Activated T-cell treated with anti-CD3 and anti-CD28 coated beads, Interleukin-2, amount 50 U/mL, for 72 hours (primary cell): ENCODE data around the gene NPBWR2. TPM values are rescaled to one million over a fixed set of nuclear protein-coding genes. Genes with fewer than 3 reads are reported as not detected.

Source experiments
- ATAC-seq, 2 donors: fragments of 150-1000 bp; cut with Tn5 transposase; replicated peaks in 1 of 2; 2 replicates each; pipeline ENCODE4 v1.10.0; 2021; ENCODE audit warnings: moderate library complexity in 2 of 2, mild to moderate bottlenecking in 1 of 2
- DNase-seq, 2 donors: peaks; one replicate each; pipeline ENCODE4 v3.0.0; 2021 to 2022; ENCODE audit warnings: mixed read lengths in 1 of 2
- H3K27ac Mint-ChIP-seq: one replicate; pipeline ENCODE4 v1.8.0; 2022; ENCODE audit warnings: mild to moderate bottlenecking, moderate library complexity, mixed read lengths
- H3K27me3 Mint-ChIP-seq: one replicate; pipeline ENCODE4 v1.8.0; 2022; ENCODE audit warnings: low read depth, mixed read lengths
- H3K36me3 Mint-ChIP-seq, 2 donors: one replicate each; pipeline ENCODE4 v1.8.0; 2022; ENCODE audit warnings: mixed read lengths in 2 of 2, mild to moderate bottlenecking in 1 of 2; ENCODE audit not compliant: insufficient read depth in 2 of 2
- H3K4me1 Mint-ChIP-seq: one replicate; pipeline ENCODE4 v1.8.0; 2022; ENCODE audit warnings: low read depth, mixed read lengths
- H3K4me3 Mint-ChIP-seq, 2 donors: one replicate each; pipeline ENCODE4 v1.8.0; 2022; ENCODE audit warnings: mild to moderate bottlenecking in 2 of 2, mixed read lengths in 2 of 2, moderate library complexity in 2 of 2
- H3K9me3 Mint-ChIP-seq, 2 donors: one replicate each; pipeline ENCODE4 v1.8.0; 2022; ENCODE audit warnings: mixed read lengths in 2 of 2
- total RNA-seq, 2 donors: library from RNA; stranded (reverse); gene quantifications; one replicate each; pipeline ENCODE4 v1.2.3, GENCODE V29; 2022

NPBWR2 gene
- total RNA-seq, 2 donors from 2014 or later = not detected

GRCh38 chr20:64062596-64063388, 44.6 kb downstream of the NPBWR2 start, which contains the start of gene TCEA2:
Gene TCEA2 (plus strand): TSS chr20:64063198. CDS start chr20:64063313, 115 bp downstream.
- peak within 1 kb of the TSS; percentile 84 to 95 for H3K4me3 Mint-ChIP-seq
- ATAC-seq (peak; percentile 86 to 87), DNase-seq (peak; percentile 95 to 97)
- no peaks in the 10 kb centered on the region for H3K9me3 Mint-ChIP-seq
- H3K27me3 Mint-ChIP-seq = no peaks in the 10 kb centered on the region
- peaks cover 65% of the 10 kb centered on the region for H3K4me1 Mint-ChIP-seq
- H3K27ac Mint-ChIP-seq = peak within 1 kb of the TSS; percentile 3
- H3K36me3 Mint-ChIP-seq = no peaks in the 10 kb centered on the region

- no peaks in the 10 kb centered on the region for H3K9me3 Mint-ChIP-seq
- no peaks in the 10 kb centered on the region for H3K36me3 Mint-ChIP-seq
- H3K27me3 Mint-ChIP-seq = no peaks in the 10 kb centered on the region
- peaks cover 66% of the 10 kb centered on the region for H3K4me1 Mint-ChIP-seq
- no peak for DNase-seq
- H3K4me3 Mint-ChIP-seq = peak overlapping the region; percentile 84 to 95
- no peak overlapping the region for H3K27ac Mint-ChIP-seq
- no peak for ATAC-seq
These were observed 45.1 kb downstream of the NPBWR2 start for GRCh38 chr20:64062276-64062595.

GRCh38 chr20:64058536-64058935, 48.8 kb downstream of the NPBWR2 start:
- Mint-ChIP-seq H3K9me3 (no peaks in the 10 kb centered on the region), H3K4me1 (peaks cover 32% of the 10 kb centered on the region), H3K4me3 (peak overlapping the region; percentile 61 to 63), H3K27ac (no peak overlapping the region), H3K36me3 (no peaks in the 10 kb centered on the region), H3K27me3 (peaks cover 3% of the 10 kb centered on the region)
- ATAC-seq (no peak), DNase-seq (no peak)

- H3K27ac Mint-ChIP-seq = no peak overlapping the region
- H3K27me3 Mint-ChIP-seq = peaks cover 9% of the 10 kb centered on the region
- peak; percentile 78 to 83 for ATAC-seq
- peaks cover 31% of the 10 kb centered on the region for H3K4me1 Mint-ChIP-seq
- peak; percentile 87 to 89 for DNase-seq
- no peaks in the 10 kb centered on the region for H3K9me3 Mint-ChIP-seq
- no peaks in the 10 kb centered on the region for H3K36me3 Mint-ChIP-seq
- H3K4me3 Mint-ChIP-seq = peak overlapping the region; percentile 65 to 68
These were observed 49.5 kb downstream of the NPBWR2 start for GRCh38 chr20:64057628-64058498.

- DNase-seq (no peak), ATAC-seq (peak; percentile 35 to 51)
- Mint-ChIP-seq H3K9me3 (no peaks in the 10 kb centered on the region), H3K27me3 (peaks cover 9% of the 10 kb centered on the region), H3K27ac (no peak overlapping the region), H3K4me3 (peak overlapping the region; percentile 65 to 68), H3K36me3 (no peaks in the 10 kb centered on the region), H3K4me1 (peaks cover 26% of the 10 kb centered on the region)
These were observed 50.3 kb downstream of the NPBWR2 start for GRCh38 chr20:64056889-64057627.

GRCh38 chr20:64056639-64056888, 50.8 kb downstream of the NPBWR2 start:
- H3K27ac Mint-ChIP-seq = no peak overlapping the region
- no peak overlapping the region for H3K4me3 Mint-ChIP-seq
- DNase-seq (no peak), ATAC-seq (no peak)
- peaks cover 9% of the 10 kb centered on the region for H3K27me3 Mint-ChIP-seq
- peaks cover 23% of the 10 kb centered on the region for H3K4me1 Mint-ChIP-seq
- no peaks in the 10 kb centered on the region for H3K9me3 Mint-ChIP-seq
- no peaks in the 10 kb centered on the region for H3K36me3 Mint-ChIP-seq

GRCh38 chr20:64055893-64056638, 51.3 kb downstream of the NPBWR2 start:
- ATAC-seq (no peak), DNase-seq (no peak)
- Mint-ChIP-seq H3K4me1 (peaks cover 23% of the 10 kb centered on the region), H3K4me3 (no peak overlapping the region), H3K36me3 (no peaks in the 10 kb centered on the region), H3K27ac (no peak overlapping the region), H3K27me3 (peaks cover 14% of the 10 kb centered on the region), H3K9me3 (no peaks in the 10 kb centered on the region)

GRCh38 chr20:64055396-64055892, 51.9 kb downstream of the NPBWR2 start:
- DNase-seq (no peak), ATAC-seq (no peak)
- Mint-ChIP-seq H3K27me3 (peaks cover 20% of the 10 kb centered on the region), H3K27ac (no peak overlapping the region), H3K9me3 (no peaks in the 10 kb centered on the region), H3K36me3 (no peaks in the 10 kb centered on the region), H3K4me1 (peaks cover 23% of the 10 kb centered on the region), H3K4me3 (no peak overlapping the region)

GRCh38 chr20:64053841-64054661, 53.3 kb downstream of the NPBWR2 start:
- ATAC-seq (no peak), DNase-seq (no peak)
- peaks cover 17% of the 10 kb centered on the region for H3K4me1 Mint-ChIP-seq
- H3K9me3 Mint-ChIP-seq = no peaks in the 10 kb centered on the region
- peak overlapping the region; percentile 29 for H3K27ac Mint-ChIP-seq
- H3K27me3 Mint-ChIP-seq = peaks cover 21% of the 10 kb centered on the region
- H3K36me3 Mint-ChIP-seq = no peaks in the 10 kb centered on the region
- no peak overlapping the region for H3K4me3 Mint-ChIP-seq
